Measurements from ENCODE around the gene MED13L. TPM values are rescaled to one million over a fixed set of nuclear protein-coding genes. Genes with fewer than 3 reads are reported as not detected.

MED13L gene
- total RNA-seq, 4 donors from 2014 or later, result 168 to 349 (median 246) TPM

GRCh38 chr12:116262741-116263140, 14.8 kb downstream of the MED13L start:
- Histone ChIP-seq H3K27me3 (no peaks in the 10 kb centered on the region), H3K4me1 (peaks cover 56 to 74% of the 10 kb centered on the region in 2 donors), H3K36me3 (no peaks in the 10 kb centered on the region), H3K27ac (no peak overlapping the region), H3K9me3 (no peaks in the 10 kb centered on the region), H3K4me3 (replicated peaks in 1 of 3) (no peak overlapping the region)
- 87 to 93% methylated on average over 2 of the region's 2 CpGs for WGBS, 2 donors
- intact Hi-C loops (cut with DNase I), result no loop called here
- TF ChIP-seq, protein P1, sequence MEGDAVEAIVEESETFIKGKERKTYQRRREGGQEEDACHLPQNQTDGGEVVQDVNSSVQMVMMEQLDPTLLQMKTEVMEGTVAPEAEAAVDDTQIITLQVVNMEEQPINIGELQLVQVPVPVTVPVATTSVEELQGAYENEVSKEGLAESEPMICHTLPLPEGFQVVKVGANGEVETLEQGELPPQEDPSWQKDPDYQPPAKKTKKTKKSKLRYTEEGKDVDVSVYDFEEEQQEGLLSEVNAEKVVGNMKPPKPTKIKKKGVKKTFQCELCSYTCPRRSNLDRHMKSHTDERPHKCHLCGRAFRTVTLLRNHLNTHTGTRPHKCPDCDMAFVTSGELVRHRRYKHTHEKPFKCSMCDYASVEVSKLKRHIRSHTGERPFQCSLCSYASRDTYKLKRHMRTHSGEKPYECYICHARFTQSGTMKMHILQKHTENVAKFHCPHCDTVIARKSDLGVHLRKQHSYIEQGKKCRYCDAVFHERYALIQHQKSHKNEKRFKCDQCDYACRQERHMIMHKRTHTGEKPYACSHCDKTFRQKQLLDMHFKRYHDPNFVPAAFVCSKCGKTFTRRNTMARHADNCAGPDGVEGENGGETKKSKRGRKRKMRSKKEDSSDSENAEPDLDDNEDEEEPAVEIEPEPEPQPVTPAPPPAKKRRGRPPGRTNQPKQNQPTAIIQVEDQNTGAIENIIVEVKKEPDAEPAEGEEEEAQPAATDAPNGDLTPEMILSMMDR (IDR thresholded peaks at IDR 0.05), result no peak
- no peak for TF ChIP-seq POLR2A (IDR thresholded peaks at IDR 0.05)
- no peak for DNase-seq

DNA sequence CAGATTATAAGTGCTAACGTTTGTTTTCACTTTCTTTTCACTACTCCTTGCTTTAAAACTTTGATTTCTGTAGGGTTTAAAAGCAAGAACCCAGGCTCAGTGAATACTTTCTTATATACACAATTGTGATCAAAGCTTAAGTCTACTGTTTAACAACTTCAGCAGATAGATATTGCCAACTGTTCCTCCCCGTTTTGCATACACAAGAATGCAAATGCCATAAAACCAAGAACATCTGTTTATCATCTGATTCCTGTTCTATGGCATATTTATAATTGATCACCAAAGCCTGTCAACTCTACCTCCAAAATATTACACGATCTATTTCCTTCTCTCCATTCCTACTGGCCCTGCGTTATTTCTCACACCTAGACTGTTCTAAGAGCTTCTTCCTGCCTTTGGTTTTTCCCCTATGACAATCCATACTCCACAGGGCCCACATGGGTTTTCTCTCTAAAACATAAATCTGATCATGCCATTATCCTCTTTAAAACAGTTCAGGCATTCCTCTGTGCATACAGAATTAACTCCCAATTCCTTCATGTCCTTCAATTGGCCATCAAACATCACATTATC, 15.9 kb downstream of the MED13L start:
- H3K27ac ChIP-seq, result no peak overlapping the region

GRCh38 chr12:116259800-116260577, 17.5 kb downstream of the MED13L start:
- no peak for DNase-seq
- no peak for TF ChIP-seq POLR2A (IDR thresholded peaks at IDR 0.05)
- TF ChIP-seq, protein P1 (IDR thresholded peaks at IDR 0.05), result no peak
- intact Hi-C loops (cut with DNase I), result no loop called here
- H3K27me3 ChIP-seq, result no peaks in the 10 kb centered on the region
- H3K27ac ChIP-seq, result no peak overlapping the region
- 85 to 92% methylated on average over 9 of the region's 9 CpGs for WGBS, 2 donors
- H3K9me3 ChIP-seq, result no peaks in the 10 kb centered on the region
- H3K4me1 ChIP-seq, result peaks cover 40 to 58% of the 10 kb centered on the region in 2 donors
- H3K36me3 ChIP-seq, result no peaks in the 10 kb centered on the region
- no peak overlapping the region for H3K4me3 ChIP-seq (replicated peaks in 1 of 3)

More for the DNA sequence above, 15.9 kb downstream of the MED13L start:
- intact Hi-C loops (cut with DNase I), result no loop called here
- whole genome bisulfite sequencing, 2 donors, result 57 to 62% methylated on average over 4 of the region's 4 CpGs
- H3K4me3 ChIP-seq (replicated peaks in 1 of 3), result no peak overlapping the region
- peaks cover 56 to 73% of the 10 kb centered on the region in 2 donors for H3K4me1 ChIP-seq
- H3K9me3 ChIP-seq, result no peaks in the 10 kb centered on the region
- no peaks in the 10 kb centered on the region for H3K27me3 ChIP-seq
- TF ChIP-seq, protein P1 (IDR thresholded peaks at IDR 0.05), result no peak
- TF ChIP-seq POLR2A (IDR thresholded peaks at IDR 0.05), result no peak
- no peaks in the 10 kb centered on the region for H3K36me3 ChIP-seq
- DNase-seq, result no peak

- TF ChIP-seq, protein P1 (IDR thresholded peaks at IDR 0.05), result no peak
- TF ChIP-seq POLR2A (IDR thresholded peaks at IDR 0.05), result no peak
- Histone ChIP-seq H3K27ac (peak overlapping the region in 2 of 3 donors; percentile 8 to 35), H3K27me3 (no peaks in the 10 kb centered on the region), H3K36me3 (no peaks in the 10 kb centered on the region), H3K4me1 (peaks cover 26 to 36% of the 10 kb centered on the region in 2 donors), H3K4me3 (replicated peaks in 1 of 3) (no peak overlapping the region), H3K9me3 (no peaks in the 10 kb centered on the region)
- DNase-seq, result no peak
- intact Hi-C loops (cut with DNase I), result no loop called here
- WGBS, 2 donors, result 40 to 41% methylated on average over 3 of the region's 3 CpGs
These were observed 19.7 kb downstream of the MED13L start for GRCh38 chr12:116257826-116258225.

- Histone ChIP-seq H3K4me1 (peaks cover 21 to 31% of the 10 kb centered on the region in 2 donors), H3K36me3 (no peaks in the 10 kb centered on the region), H3K9me3 (no peaks in the 10 kb centered on the region), H3K27ac (peak overlapping the region in 2 of 3 donors; percentile 35 to 40), H3K4me3 (replicated peaks in 1 of 3) (no peak overlapping the region), H3K27me3 (no peaks in the 10 kb centered on the region)
- WGBS, 2 donors, result 14 to 27% methylated on average over 3 of the region's 3 CpGs
- intact Hi-C loops (cut with DNase I), result no loop called here
- DNase-seq, result no peak
- no peak for TF ChIP-seq POLR2A (IDR thresholded peaks at IDR 0.05)
- TF ChIP-seq, protein P1 (IDR thresholded peaks at IDR 0.05), result no peak
These were observed 20.3 kb downstream of the MED13L start for GRCh38 chr12:116257215-116257614.

All from thyroid gland (tissue), 4 donors.